Measurements from ENCODE around the gene PCED1B.

The PCED1B gene

DNA sequence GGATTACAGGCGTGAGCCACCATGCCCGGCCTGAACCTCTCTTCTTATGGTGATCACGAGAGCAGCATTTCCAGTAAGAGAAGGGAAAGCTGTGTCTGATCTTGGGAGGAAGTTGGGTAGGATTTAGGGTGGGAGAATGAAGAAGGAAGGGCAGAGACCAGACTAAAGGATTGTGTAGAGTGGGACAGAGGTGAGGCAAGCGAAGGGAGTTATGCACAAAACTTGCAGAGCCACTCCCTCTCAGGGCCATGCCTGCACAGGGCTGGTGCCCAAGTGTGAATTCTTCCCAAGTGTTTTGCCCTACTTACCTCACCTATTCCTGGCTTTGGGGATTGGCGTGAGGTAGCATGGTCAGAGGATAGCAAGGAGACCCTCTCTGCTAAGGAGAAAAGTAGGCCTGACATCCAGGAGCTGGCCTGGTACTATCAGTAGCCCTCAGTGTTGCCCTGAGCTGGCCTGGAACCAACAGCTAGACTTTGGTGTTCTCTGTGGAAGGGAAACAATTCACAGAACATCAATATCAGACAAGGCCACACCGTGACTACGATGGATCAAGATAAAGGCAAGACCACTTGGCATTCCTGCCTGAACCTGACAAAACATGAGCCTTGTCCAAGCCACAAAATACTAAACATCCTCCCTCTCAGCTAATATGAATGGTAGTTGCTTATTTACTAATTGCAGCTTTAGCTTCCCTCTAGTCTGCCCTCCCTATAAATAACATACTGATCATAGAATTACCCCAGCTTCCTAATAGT, 201.3 kb downstream of the PCED1B start:
- ChIA-PET CTCF (interaction anchor here (0.9 to 1.4 kb wide), 2 partner anchors 20 to 27 kb away, joined by 3 read pairs; no protein-coding TSS in a partner anchor), POLR2A (no interaction called here)
- Histone ChIP-seq H3K27ac (ENCODE audit: extremely low read depth, low read depth, low read length) (no peak overlapping the region), H3K9me3 (ENCODE audit: control insufficient read depth, insufficient read depth, low read depth, low read length) (no peaks in the 10 kb centered on the region), H3K4me3 (ENCODE audit: low read depth, low read length) (no peak overlapping the region), H3K36me3 (ENCODE audit: control insufficient read depth in 2 of 2, insufficient read depth in 1 of 2, low read length in 2 of 2) (no peaks in the 10 kb centered on the region), H3K4me1 (ENCODE audit: control insufficient read depth, insufficient read depth, low read length) (no peaks in the 10 kb centered on the region)
- TF ChIP-seq SETDB1 (IDR thresholded peaks at IDR 0.05; ENCODE audit: insufficient read length, low read length): no peak
- no peak for TF ChIP-seq GFI1B (tag by site-specific recombination; IDR thresholded peaks at IDR 0.05)
- TF ChIP-seq ZBTB21 (tag by site-specific recombination; IDR thresholded peaks at IDR 0.05): no peak
- no peak for TF ChIP-seq ZNF174 (tag by site-specific recombination; IDR thresholded peaks at IDR 0.05)
- TF ChIP-seq HOXA7 (CRISPR knock-in tag; IDR thresholded peaks at IDR 0.05; ENCODE audit: borderline replicate concordance): no peak
- TF ChIP-seq ZNF624 (tag by site-specific recombination; IDR thresholded peaks at IDR 0.05): no peak
- no peak for TF ChIP-seq ZNF211 (tag by site-specific recombination; IDR thresholded peaks at IDR 0.05; ENCODE audit: low read depth)
- TF ChIP-seq ZNF37A (tag by site-specific recombination; IDR thresholded peaks at IDR 0.05): no peak
- no peak for TF ChIP-seq ZNF521 (tag by site-specific recombination; IDR thresholded peaks at IDR 0.05)
- TF ChIP-seq ZNF558 (tag by site-specific recombination; IDR thresholded peaks at IDR 0.05): no peak
- TF ChIP-seq ZNF623 (tag by site-specific recombination; IDR thresholded peaks at IDR 0.05): no peak
- TF ChIP-seq, protein P1, sequence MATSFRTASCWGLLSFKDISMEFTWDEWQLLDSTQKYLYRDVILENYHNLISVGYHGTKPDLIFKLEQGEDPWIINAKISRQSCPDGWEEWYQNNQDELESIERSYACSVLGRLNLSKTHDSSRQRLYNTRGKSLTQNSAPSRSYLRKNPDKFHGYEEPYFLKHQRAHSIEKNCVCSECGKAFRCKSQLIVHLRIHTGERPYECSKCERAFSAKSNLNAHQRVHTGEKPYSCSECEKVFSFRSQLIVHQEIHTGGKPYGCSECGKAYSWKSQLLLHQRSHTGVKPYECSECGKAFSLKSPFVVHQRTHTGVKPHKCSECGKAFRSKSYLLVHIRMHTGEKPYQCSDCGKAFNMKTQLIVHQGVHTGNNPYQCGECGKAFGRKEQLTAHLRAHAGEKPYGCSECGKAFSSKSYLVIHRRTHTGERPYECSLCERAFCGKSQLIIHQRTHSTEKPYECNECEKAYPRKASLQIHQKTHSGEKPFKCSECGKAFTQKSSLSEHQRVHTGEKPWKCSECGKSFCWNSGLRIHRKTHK (tag by site-specific recombination; IDR thresholded peaks at IDR 0.05): no peak
- no peak for TF ChIP-seq ZNF707 (tag by site-specific recombination; IDR thresholded peaks at IDR 0.05)
- no peak for TF ChIP-seq ZNF266 (tag by site-specific recombination; IDR thresholded peaks at IDR 0.05; ENCODE audit: low read depth)
- no peak for TF ChIP-seq ATF2 (tag by site-specific recombination; IDR thresholded peaks at IDR 0.05; ENCODE audit: low read depth)

DNA sequence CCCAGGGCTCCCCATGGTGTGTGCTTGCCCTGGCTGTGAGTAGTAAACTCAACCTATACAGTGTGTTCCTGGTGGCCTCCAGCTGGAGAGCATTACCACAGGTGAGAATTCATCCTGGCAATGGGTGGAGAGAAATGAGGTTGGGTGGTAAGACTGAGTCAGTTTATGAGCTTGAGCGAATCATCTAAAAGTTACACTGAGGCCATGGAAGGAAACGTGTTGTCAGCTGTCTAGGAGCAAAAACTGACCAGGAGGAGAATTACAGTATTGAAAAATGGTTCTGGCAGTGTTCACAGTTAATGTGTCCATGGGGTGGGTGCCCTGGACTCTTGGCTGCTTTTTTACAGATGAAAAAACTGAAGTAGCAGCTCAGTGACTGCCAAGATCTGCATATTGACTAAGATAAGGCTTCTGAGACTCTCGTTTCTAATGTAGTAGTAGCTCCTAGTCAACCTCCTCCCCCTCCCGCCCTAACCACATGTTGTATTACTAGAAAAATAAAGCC, 202.3 kb downstream of the PCED1B start:
- POLR2A ChIA-PET: no interaction called here

More for the DNA sequence above, 202.3 kb downstream of the PCED1B start:
- Histone ChIP-seq H3K36me3 (ENCODE audit: control insufficient read depth in 2 of 2, insufficient read depth in 1 of 2, low read length in 2 of 2) (no peaks in the 10 kb centered on the region), H3K4me3 (ENCODE audit: low read depth, low read length) (no peak overlapping the region), H3K4me1 (ENCODE audit: control insufficient read depth, insufficient read depth, low read length) (no peaks in the 10 kb centered on the region), H3K9me3 (ENCODE audit: control insufficient read depth, insufficient read depth, low read depth, low read length) (no peaks in the 10 kb centered on the region), H3K27ac (ENCODE audit: extremely low read depth, low read depth, low read length) (no peak overlapping the region)
- TF ChIP-seq WT1 (tag by site-specific recombination; IDR thresholded peaks at IDR 0.05) (no peak), MZF1 (tag by site-specific recombination; IDR thresholded peaks at IDR 0.05; ENCODE audit: borderline replicate concordance) (no peak), ZNF140 (tag by site-specific recombination; IDR thresholded peaks at IDR 0.05) (no peak)
- TF ChIP-seq, protein P2, sequence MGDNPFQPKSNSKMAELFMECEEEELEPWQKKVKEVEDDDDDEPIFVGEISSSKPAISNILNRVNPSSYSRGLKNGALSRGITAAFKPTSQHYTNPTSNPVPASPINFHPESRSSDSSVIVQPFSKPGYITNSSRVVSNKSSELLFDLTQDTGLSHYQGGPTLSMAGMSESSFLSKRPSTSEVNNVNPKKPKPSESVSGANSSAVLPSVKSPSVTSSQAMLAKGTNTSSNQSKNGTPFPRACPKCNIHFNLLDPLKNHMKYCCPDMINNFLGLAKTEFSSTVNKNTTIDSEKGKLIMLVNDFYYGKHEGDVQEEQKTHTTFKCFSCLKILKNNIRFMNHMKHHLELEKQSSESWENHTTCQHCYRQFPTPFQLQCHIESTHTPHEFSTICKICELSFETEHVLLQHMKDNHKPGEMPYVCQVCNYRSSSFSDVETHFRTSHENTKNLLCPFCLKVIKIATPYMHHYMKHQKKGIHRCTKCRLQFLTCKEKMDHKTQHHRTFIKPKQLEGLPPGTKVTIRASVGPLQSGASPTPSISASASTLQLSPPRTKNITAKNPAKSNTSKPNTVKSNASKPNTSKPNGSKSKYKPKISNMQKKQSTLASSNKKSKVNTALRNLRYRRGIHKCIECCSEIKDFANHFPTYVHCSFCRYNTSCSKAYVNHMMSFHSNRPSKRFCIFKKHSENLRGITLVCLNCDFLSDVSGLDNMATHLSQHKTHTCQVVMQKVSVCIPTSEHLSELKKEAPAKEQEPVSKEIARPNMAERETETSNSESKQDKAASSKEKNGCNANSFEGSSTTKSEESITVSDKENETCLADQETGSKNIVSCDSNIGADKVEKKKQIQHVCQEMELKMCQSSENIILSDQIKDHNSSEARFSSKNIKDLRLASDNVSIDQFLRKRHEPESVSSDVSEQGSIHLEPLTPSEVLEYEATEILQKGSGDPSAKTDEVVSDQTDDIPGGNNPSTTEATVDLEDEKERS (tag by site-specific recombination; IDR thresholded peaks at IDR 0.05): no peak
- TF ChIP-seq, protein P3, sequence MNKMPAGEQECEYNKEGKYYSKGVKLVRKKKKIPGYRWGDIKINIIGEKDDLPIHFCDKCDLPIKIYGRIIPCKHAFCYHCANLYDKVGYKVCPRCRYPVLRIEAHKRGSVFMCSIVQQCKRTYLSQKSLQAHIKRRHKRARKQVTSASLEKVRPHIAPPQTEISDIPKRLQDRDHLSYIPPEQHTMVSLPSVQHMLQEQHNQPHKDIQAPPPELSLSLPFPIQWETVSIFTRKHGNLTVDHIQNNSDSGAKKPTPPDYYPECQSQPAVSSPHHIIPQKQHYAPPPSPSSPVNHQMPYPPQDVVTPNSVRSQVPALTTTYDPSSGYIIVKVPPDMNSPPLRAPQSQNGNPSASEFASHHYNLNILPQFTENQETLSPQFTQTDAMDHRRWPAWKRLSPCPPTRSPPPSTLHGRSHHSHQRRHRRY (tag by site-specific recombination; IDR thresholded peaks at IDR 0.05): no peak
- CTCF ChIA-PET: interaction anchor here (1.4 kb wide), 1 partner anchor 26 kb away, joined by 3 read pairs; no protein-coding TSS in a partner anchor

All from HEK293 (cell line).